ENCODE measurements around the gene NIPAL4. TPM values are rescaled to one million over a fixed set of nuclear protein-coding genes. Genes with fewer than 3 reads are reported as not detected.
"Not testable (repeated sequence)": the region's sequence is repeated elsewhere in the genome, so short reads cannot be mapped to it uniquely, and the experiment has no call there.

The NIPAL4 gene
- total RNA-seq, 6 donors from 2014 or later, result 0.06 to 0.30 TPM; not detected in 4

DNA sequence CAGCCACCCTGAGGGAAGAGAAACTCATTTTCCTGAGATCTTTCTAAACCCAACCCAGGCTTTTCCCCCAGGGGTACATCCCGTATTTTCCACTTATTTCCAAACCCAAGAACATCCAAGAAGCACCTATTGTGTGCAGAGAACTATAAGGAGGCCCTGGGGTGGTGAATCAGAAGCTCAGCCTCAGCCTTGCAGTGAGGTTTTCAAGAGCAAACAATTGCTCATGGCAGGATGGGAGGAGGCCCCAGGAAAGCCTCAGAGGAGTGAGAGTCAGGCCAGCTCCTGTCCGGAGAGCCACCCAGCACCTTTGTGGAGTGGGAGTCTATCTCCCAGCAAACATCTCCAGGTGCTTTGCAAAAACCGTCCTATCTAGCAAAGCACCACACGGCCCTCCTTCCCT lies 19.2 kb downstream of the NIPAL4 start:
- no peak for DNase-seq
- 79 to 90% methylated on average over 3 to 4 of the region's 4 CpGs for WGBS, 2 donors

GRCh38 chr5:157479612-157480510 lies 19.8 kb downstream of the NIPAL4 start:
- no peak for DNase-seq
- peaks cover 0 to 8% (median 4%) of the 10 kb centered on the region in 4 donors for H3K4me1 ChIP-seq
- peaks cover 0 to 8% (median 1%) of the 10 kb centered on the region in 4 donors for H3K36me3 ChIP-seq
- H3K9me3 ChIP-seq, result no peaks in the 10 kb centered on the region
- 61 to 76% methylated on average over 11 to 15 of the region's 15 CpGs for WGBS, 2 donors
- H3K27ac ChIP-seq, result peak overlapping the region in 2 of 4 donors; percentile 2 to 19
- no peak overlapping the region for H3K4me3 ChIP-seq
- no peaks in the 10 kb centered on the region for H3K27me3 ChIP-seq
- ATAC-seq (ENCODE audit: low FRiP score in 2 of 2), result peak in 1 of 2 donors; percentile 54
- no peak for TF ChIP-seq EP300 (IDR thresholded peaks at IDR 0.05)
- no peak for TF ChIP-seq POLR2A (IDR thresholded peaks at IDR 0.05)
- no peak for TF ChIP-seq CTCF (IDR thresholded peaks at IDR 0.05)
- no peak for TF ChIP-seq POLR2AphosphoS5 (IDR thresholded peaks at IDR 0.05)

More for the DNA sequence above, 19.2 kb downstream of the NIPAL4 start:
- Histone ChIP-seq H3K27me3 (no peaks in the 10 kb centered on the region), H3K36me3 (peaks cover 0 to 8% (median 1%) of the 10 kb centered on the region in 4 donors), H3K9me3 (no peaks in the 10 kb centered on the region), H3K27ac (peak overlapping the region in 2 of 4 donors; percentile 2 to 19), H3K4me3 (no peak overlapping the region), H3K4me1 (peaks cover 0 to 6% (median 3%) of the 10 kb centered on the region in 4 donors)
- TF ChIP-seq EP300 (IDR thresholded peaks at IDR 0.05) (no peak), CTCF (IDR thresholded peaks at IDR 0.05) (no peak), POLR2A (IDR thresholded peaks at IDR 0.05) (no peak), POLR2AphosphoS5 (IDR thresholded peaks at IDR 0.05) (no peak)
- ATAC-seq (ENCODE audit: low FRiP score in 2 of 2), result no peak

GRCh38 chr5:157481265-157481664 lies 21.3 kb downstream of the NIPAL4 start:
- Histone ChIP-seq H3K9me3 (no peaks in the 10 kb centered on the region), H3K27ac (no peak overlapping the region), H3K27me3 (no peaks in the 10 kb centered on the region), H3K4me1 (peaks cover 0 to 8% (median 5%) of the 10 kb centered on the region in 4 donors), H3K36me3 (peaks cover 0 to 15% (median 1%) of the 10 kb centered on the region in 4 donors), H3K4me3 (no peak overlapping the region)
- TF ChIP-seq POLR2A (IDR thresholded peaks at IDR 0.05) (no peak), EP300 (IDR thresholded peaks at IDR 0.05) (no peak), POLR2AphosphoS5 (IDR thresholded peaks at IDR 0.05) (no peak), CTCF (IDR thresholded peaks at IDR 0.05) (no peak)
- ATAC-seq (ENCODE audit: low FRiP score in 2 of 2) (no peak), DNase-seq (no peak)
- 75 to 78% methylated on average over 4 of the region's 4 CpGs for WGBS, 2 donors

DNA sequence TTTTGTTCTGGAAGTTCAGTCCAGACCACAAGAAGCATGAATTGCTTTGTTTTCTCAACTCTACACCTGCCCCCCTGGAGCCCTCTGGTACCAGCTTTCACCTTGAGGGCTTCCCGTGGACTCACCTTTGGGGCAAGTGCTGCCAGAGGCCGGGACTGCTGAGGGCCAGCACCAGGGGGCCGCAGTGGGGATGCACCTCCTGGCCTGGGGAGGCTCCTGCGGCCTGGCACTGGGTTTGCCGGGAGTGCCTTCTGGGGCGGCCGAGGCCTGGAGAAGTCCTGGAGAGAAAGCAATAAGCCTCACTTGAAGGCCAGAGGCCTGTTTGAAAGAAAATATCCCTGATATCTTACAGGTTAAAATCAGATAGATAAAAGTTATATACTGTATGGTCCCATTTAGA lies 21.7 kb downstream of the NIPAL4 start:
- Histone ChIP-seq H3K4me3 (no peak overlapping the region), H3K27ac (no peak overlapping the region), H3K36me3 (peaks cover 0 to 19% (median 1%) of the 10 kb centered on the region in 4 donors), H3K27me3 (no peaks in the 10 kb centered on the region), H3K4me1 (peaks cover 0 to 8% (median 5%) of the 10 kb centered on the region in 4 donors), H3K9me3 (no peaks in the 10 kb centered on the region)
- WGBS, 2 donors, result 94 to 97% methylated on average over 4 to 7 of the region's 7 CpGs
- no peak for ATAC-seq (ENCODE audit: low FRiP score in 2 of 2)
- TF ChIP-seq EP300 (IDR thresholded peaks at IDR 0.05) (no peak), POLR2AphosphoS5 (IDR thresholded peaks at IDR 0.05) (no peak), POLR2A (IDR thresholded peaks at IDR 0.05) (no peak), CTCF (IDR thresholded peaks at IDR 0.05) (no peak)
- peak in 1 of 2 donors; percentile 50 for DNase-seq

GRCh38 chr5:157482702-157483101 lies 22.7 kb downstream of the NIPAL4 start:
- H3K36me3 ChIP-seq, result peaks cover 0 to 25% (median 1%) of the 10 kb centered on the region in 4 donors

More at GRCh38 chr5:157482702-157483101, 22.7 kb downstream of the NIPAL4 start:
- H3K4me3 ChIP-seq; H3K27me3 ChIP-seq; H3K9me3 ChIP-seq; ATAC-seq (ENCODE audit: low FRiP score in 2 of 2); DNase-seq; H3K4me1 ChIP-seq; H3K27ac ChIP-seq: not testable (repeated sequence)
- 90 to 97% methylated on average over 2 of the region's 2 CpGs for WGBS, 2 donors
